Measurements from ENCODE around the gene HLA-A.

DNA sequence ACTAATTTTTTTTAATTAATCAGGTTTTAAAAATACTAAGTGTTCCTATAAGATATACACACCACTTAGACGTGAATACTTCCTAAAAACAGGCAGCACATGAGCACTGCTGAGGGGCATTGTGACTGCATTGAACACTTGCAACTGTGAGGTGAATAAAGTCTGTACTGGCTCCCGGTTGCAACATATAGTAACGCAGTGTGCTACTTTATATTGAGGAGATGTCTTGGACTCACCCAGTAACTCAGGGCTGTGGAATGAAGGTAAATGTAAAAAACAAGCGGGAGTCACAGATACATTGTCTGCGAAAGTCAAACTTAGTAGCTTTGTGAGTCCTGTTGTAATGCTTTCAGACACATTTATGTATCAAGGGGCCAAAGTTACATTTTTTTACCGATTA, 17.0 kb upstream of the HLA-A start:
- TF ChIP-seq FOXK2 (IDR thresholded peaks at IDR 0.05): no peak
- no peak for TF ChIP-seq NFRKB (IDR thresholded peaks at IDR 0.05)
- TF ChIP-seq ARNT (IDR thresholded peaks at IDR 0.05): no peak
- TF ChIP-seq TARDBP (IDR thresholded peaks at IDR 0.05): no peak
- TF ChIP-seq BHLHE40 (IDR thresholded peaks at IDR 0.05; ENCODE audit: borderline replicate concordance): no peak
- no peak for TF ChIP-seq CTBP1 (IDR thresholded peaks at IDR 0.05; ENCODE audit: borderline replicate concordance)
- no peak for TF ChIP-seq FOXM1 (IDR thresholded peaks at IDR 0.05; ENCODE audit: borderline replicate concordance)
- no peak for TF ChIP-seq ELF4 (IDR thresholded peaks at IDR 0.05)
- TF ChIP-seq SP1 (IDR thresholded peaks at IDR 0.05): no peak
- TF ChIP-seq SUZ12 (IDR thresholded peaks at IDR 0.05): no peak
- no peak for TF ChIP-seq FOXA1 (IDR thresholded peaks at IDR 0.05)
- TF ChIP-seq HDGF (IDR thresholded peaks at IDR 0.05; ENCODE audit: borderline replicate concordance): no peak
